Measurements from ENCODE around the gene CDK5RAP1.
"Not testable (repeated sequence)": the region's sequence is repeated elsewhere in the genome, so short reads cannot be mapped to it uniquely, and the experiment has no call there.

CDK5RAP1 gene

GRCh38 chr20:33438481-33438880 lies 37.2 kb upstream of the CDK5RAP1 start:
- peaks cover 24% of the 10 kb centered on the region for H3K27me3 ChIP-seq
- H3K4me3 ChIP-seq (ENCODE audit: low read depth in 1 of 2, low read length in 1 of 2), result no peak overlapping the region
- TF ChIP-seq CTCF (IDR thresholded peaks at IDR 0.05), result no peak
- no peak overlapping the region for H3K27ac ChIP-seq
- H3K9me3 ChIP-seq, result no peaks in the 10 kb centered on the region
- peaks cover 4 to 7% of the 10 kb centered on the region in 2 experiments for H3K4me1 ChIP-seq (ENCODE audit: control insufficient read depth in 1 of 2, insufficient read depth in 1 of 2, low read depth in 1 of 2, low read length in 1 of 2)
- H3K36me3 ChIP-seq, result no peaks in the 10 kb centered on the region

DNA sequence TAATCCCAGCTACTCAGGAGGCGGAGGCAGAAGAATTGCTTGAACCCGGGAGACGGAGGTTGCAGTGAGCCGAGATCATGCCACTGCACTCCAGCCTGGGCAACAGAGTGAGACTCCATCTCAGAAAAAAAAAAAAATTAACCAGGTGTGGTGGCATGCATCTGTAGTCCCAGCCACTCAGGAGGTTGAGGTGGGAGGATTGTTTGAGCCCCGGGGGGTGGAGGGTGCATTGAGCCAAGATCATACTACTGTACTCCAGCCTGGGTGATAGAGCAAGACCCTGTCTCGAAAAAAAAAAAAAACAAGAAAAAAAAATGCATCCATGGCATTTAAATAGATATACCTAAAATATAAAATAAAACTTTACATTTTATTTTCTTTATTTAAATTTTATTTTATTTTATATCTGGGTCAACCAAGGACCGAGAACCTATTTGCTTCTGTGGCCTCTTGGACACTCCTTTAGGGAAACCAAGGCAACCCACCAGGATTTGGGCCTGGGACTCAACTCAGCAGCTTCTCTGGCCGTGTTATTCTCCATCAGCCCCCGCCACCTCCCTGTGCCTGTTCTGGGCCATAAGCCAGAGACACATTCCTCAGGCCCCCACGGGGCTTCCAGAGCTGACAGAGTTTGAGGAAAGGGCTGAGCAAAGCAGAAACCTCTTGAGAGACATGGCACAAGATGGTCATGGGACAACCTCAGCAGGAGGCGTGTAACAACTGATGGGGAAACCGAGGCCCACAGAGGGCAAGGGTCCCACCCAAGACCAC lies 36.0 kb upstream of the CDK5RAP1 start:
- Histone ChIP-seq H3K4me3 (ENCODE audit: low read depth in 1 of 2, low read length in 1 of 2) (no peak overlapping the region), H3K36me3 (no peaks in the 10 kb centered on the region), H3K9me3 (no peaks in the 10 kb centered on the region), H3K27me3 (peaks cover 14% of the 10 kb centered on the region), H3K27ac (no peak overlapping the region), H3K4me1 (ENCODE audit: control insufficient read depth in 1 of 2, insufficient read depth in 1 of 2, low read depth in 1 of 2, low read length in 1 of 2) (no peaks in the 10 kb centered on the region)
- no peak for TF ChIP-seq CTCF (IDR thresholded peaks at IDR 0.05)

GRCh38 chr20:33434434-33434833 lies 33.1 kb upstream of the CDK5RAP1 start:
- no peaks in the 10 kb centered on the region for H3K4me1 ChIP-seq (ENCODE audit: control insufficient read depth in 1 of 2, insufficient read depth in 1 of 2, low read depth in 1 of 2, low read length in 1 of 2)
- H3K9me3 ChIP-seq, result no peaks in the 10 kb centered on the region
- H3K27me3 ChIP-seq, result no peaks in the 10 kb centered on the region
- no peak overlapping the region for H3K4me3 ChIP-seq (ENCODE audit: low read depth in 1 of 2, low read length in 1 of 2)
- no peak overlapping the region for H3K27ac ChIP-seq
- H3K36me3 ChIP-seq, result no peaks in the 10 kb centered on the region
- no peak for TF ChIP-seq CTCF (IDR thresholded peaks at IDR 0.05)

DNA sequence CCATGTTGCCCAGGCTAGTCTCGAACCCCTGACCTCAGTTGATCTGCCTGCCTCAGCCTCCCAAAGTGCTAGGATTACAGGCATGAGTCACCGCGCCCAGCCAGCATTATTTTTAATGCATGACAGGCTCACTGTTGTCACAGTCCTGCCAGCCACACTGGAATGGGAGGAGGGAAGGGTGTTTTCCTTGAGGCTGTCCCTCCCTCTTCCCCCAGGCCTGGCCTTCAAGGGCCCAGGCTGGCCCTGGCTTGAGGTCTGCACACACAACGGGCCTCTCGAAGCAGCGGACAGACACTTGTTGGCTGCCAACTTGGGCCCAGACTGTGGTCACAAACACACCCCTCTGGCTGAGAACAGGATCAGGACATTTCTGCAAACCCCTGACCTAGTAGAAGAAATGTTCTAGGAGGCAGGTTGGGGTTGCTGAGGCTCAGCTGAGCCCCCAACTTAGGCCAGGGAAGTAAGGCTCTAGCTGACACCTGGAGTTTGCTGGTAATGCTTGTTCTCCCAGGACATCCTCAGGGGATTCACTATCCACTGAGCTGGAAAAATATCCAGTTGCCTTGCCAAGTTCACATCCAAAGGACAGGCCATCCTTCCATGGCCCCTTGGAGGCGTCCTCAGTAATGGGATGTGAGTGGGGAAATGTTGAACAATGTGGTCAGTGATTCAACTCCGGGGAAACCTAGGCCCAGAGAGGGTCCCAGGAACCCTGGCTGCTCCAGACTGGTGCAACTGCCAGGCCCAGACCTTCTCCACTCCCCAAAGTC lies 32.3 kb upstream of the CDK5RAP1 start:
- Histone ChIP-seq H3K27me3 (no peaks in the 10 kb centered on the region), H3K4me3 (ENCODE audit: low read depth in 1 of 2, low read length in 1 of 2) (no peak overlapping the region), H3K36me3 (no peaks in the 10 kb centered on the region), H3K9me3 (no peaks in the 10 kb centered on the region), H3K27ac (no peak overlapping the region), H3K4me1 (ENCODE audit: control insufficient read depth in 1 of 2, insufficient read depth in 1 of 2, low read depth in 1 of 2, low read length in 1 of 2) (no peaks in the 10 kb centered on the region)
- TF ChIP-seq CTCF (IDR thresholded peaks at IDR 0.05), result no peak

- Histone ChIP-seq H3K27ac (no peak overlapping the region), H3K4me1 (ENCODE audit: control insufficient read depth in 1 of 2, insufficient read depth in 1 of 2, low read depth in 1 of 2, low read length in 1 of 2) (no peaks in the 10 kb centered on the region), H3K9me3 (no peaks in the 10 kb centered on the region), H3K27me3 (no peaks in the 10 kb centered on the region), H3K36me3 (no peaks in the 10 kb centered on the region), H3K4me3 (ENCODE audit: low read depth in 1 of 2, low read length in 1 of 2) (no peak overlapping the region)
- TF ChIP-seq CTCF (IDR thresholded peaks at IDR 0.05), result no peak
Measured at GRCh38 chr20:33431797-33432381, 30.6 kb upstream of the CDK5RAP1 start.

DNA sequence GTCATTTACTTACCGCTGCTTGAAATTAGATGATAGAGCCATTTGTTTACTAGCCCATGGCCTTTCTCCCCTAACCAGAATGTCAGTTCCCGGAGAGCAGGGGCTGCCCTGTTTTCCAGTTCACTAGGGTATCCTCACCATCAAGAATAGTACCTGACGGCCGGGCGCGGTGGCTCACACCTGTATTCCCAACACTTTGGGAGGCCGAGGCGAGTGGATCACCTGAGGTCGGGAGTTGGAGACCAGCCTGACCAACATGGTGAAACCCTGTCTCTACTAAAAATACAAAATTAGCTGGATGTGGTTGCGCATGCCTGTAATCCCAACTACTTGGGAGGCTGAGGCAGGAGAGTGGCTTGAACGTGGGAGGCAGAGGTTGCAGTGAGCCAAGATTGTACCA lies 22.6 kb upstream of the CDK5RAP1 start:
- not testable (repeated sequence) for H3K9me3 ChIP-seq; H3K4me1 ChIP-seq (ENCODE audit: control insufficient read depth in 1 of 2, insufficient read depth in 1 of 2, low read depth in 1 of 2, low read length in 1 of 2); H3K27ac ChIP-seq; H3K27me3 ChIP-seq; H3K36me3 ChIP-seq; H3K4me3 ChIP-seq (ENCODE audit: low read depth in 1 of 2, low read length in 1 of 2)

Data from neutrophil (primary cell).